ENCODE measurements around the gene NUBP1. TPM values are rescaled to one million over a fixed set of nuclear protein-coding genes. Genes with fewer than 3 reads are reported as not detected.

The NUBP1 gene
- total RNA-seq, 1 donor, result 19.5 TPM

DNA sequence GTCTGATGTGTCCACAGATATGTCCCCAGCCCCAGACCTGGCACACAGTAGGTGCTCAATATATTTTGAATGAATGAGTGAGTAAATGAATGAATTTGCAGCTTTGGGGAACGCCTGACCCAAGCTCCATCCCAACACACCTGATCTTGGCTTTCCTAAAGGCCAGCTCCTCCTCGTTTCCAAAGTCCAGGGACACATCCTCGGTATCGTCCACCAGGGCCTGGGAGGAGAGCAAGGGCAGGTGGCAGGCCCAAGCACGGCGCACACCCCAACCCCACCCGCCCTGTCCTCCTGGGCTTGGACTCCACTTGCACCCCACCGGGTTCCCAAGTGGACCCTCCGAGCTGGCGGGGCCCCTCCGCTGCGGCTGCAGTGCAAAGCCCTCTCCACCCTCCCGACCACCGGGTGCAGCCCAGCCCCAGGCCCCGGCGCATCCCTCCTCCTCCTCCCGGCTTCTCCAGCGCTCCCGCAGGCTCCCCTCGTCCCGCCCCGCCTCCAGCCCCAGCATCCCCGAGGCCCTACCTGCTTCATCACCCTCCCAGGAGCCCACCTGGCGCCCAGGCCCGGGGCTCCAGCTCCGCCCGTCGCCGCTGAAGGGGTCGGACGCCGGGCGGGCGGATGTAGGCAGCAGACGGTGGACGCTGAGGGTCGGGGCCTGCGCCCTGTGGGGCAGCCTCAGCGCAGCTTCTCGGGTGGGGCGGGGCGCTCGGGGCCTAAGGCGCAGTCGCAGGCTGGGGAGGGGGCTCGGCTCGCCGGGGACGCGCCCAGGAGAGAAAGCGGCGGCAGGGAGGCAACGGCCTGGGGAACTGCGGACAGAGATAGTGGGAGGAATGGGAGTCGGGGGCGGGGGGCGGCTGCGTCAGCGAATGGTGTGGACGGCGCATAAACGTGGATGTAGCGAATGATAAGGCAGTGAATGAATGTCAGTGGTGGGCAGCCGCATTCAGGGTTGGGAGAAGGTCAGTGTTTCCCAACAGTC lies 74.6 kb downstream of the NUBP1 start, which contains the start of gene TVP23A:
Gene TVP23A, minus strand, starts transcription at position 832 of the 979 bp plus-strand sequence. Its CDS starts 301 bp downstream, at position 531.
- TF ChIP-seq, protein P1, sequence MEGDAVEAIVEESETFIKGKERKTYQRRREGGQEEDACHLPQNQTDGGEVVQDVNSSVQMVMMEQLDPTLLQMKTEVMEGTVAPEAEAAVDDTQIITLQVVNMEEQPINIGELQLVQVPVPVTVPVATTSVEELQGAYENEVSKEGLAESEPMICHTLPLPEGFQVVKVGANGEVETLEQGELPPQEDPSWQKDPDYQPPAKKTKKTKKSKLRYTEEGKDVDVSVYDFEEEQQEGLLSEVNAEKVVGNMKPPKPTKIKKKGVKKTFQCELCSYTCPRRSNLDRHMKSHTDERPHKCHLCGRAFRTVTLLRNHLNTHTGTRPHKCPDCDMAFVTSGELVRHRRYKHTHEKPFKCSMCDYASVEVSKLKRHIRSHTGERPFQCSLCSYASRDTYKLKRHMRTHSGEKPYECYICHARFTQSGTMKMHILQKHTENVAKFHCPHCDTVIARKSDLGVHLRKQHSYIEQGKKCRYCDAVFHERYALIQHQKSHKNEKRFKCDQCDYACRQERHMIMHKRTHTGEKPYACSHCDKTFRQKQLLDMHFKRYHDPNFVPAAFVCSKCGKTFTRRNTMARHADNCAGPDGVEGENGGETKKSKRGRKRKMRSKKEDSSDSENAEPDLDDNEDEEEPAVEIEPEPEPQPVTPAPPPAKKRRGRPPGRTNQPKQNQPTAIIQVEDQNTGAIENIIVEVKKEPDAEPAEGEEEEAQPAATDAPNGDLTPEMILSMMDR (IDR thresholded peaks at IDR 0.05; ENCODE audit: extremely low read depth, low read depth, low read length), result no peak
- Histone ChIP-seq H3K27ac (ENCODE audit: low read depth, low read length) (no peak within 1 kb of the TSS), H3K4me2 (ENCODE audit: insufficient read depth, low read length) (no peak within 1 kb of the TSS), H3K9me3 (ENCODE audit: low read depth, low read length) (no peaks in the 10 kb centered on the region), H3K36me3 (ENCODE audit: insufficient read depth, low read length) (no peaks in the 10 kb centered on the region), H3K4me1 (ENCODE audit: insufficient read depth, low read length) (no peaks in the 10 kb centered on the region), H3K27me3 (ENCODE audit: insufficient read depth, low read length) (peaks cover 6% of the 10 kb centered on the region), H2AFZ (ENCODE audit: low read length) (no peak within 1 kb of the TSS), H3K4me3 (ENCODE audit: insufficient read depth, low read length) (no peak within 1 kb of the TSS), H4K20me1 (ENCODE audit: insufficient read depth, low read length) (no peaks in the 10 kb centered on the region), H3K79me2 (ENCODE audit: insufficient read depth, low read length) (no peaks in the 10 kb centered on the region)
- DNase-seq (ENCODE audit: insufficient read length, low spot score, missing footprints), result no peak

Small RNA genes within 50 kb of the gene (small RNA-seq; reads per million reads assigned to genes)
- gene MTND4LP24, result not detected
- not detected for gene MTND6P33

Other genes with a start within 250 kb of the NUBP1 start
- gene EMP2, start 163.2 kb upstream of the NUBP1 start, total RNA-seq, result 31.8 and 35.4 TPM in 2 replicates
- 0.29 and 0.36 TPM in 2 replicates for gene TEKT5, start 48.9 kb upstream of the NUBP1 start, total RNA-seq
- under 0.01 TPM in 1 of 2 replicates, not detected in the other for gene TVP23A, start 75.0 kb downstream of the NUBP1 start, total RNA-seq
- gene CIITA, start 133.4 kb downstream of the NUBP1 start, total RNA-seq, result 2.5 and 2.7 TPM in 2 replicates
- 32.7 and 34.0 TPM in 2 replicates for gene DEXI, start 198.6 kb downstream of the NUBP1 start, total RNA-seq
- gene CLEC16A, start 200.7 kb downstream of the NUBP1 start, total RNA-seq, result 18.9 and 25.7 TPM in 2 replicates